NT2/D1 (cell line): Measurements from ENCODE around the gene NAA60.
"Not testable (repeated sequence)": the region's sequence is repeated elsewhere in the genome, so short reads cannot be mapped to it uniquely, and the experiment has no call there.

Experiments used
- DNase-seq: peaks from one replicate; pipeline ENCODE4 v3.0.0-alpha.2; 2011; ENCODE audit warnings: low read depth, low spot score
- H3K27me3 ChIP-seq: 2 replicates; pipeline ENCODE4 v1.6.0; 2011; ENCODE audit warnings: mild to moderate bottlenecking; ENCODE audit not compliant: insufficient read length, insufficient read depth
- H3K36me3 ChIP-seq: 2 replicates; pipeline ENCODE4 v1.6.1; 2011; ENCODE audit warnings: mild to moderate bottlenecking, low read length, mixed read lengths; ENCODE audit not compliant: insufficient read depth, insufficient read length
- H3K4me1 ChIP-seq: 2 replicates; pipeline ENCODE4 v1.5.1; 2011; ENCODE audit not compliant: insufficient read depth, insufficient read length
- H3K4me3 ChIP-seq: 2 replicates; pipeline ENCODE4 v1.5.1; 2011; ENCODE audit warnings: low read depth; ENCODE audit not compliant: insufficient read length
- H3K9ac ChIP-seq: 2 replicates; pipeline ENCODE4 v1.6.0; 2011; ENCODE audit warnings: low read depth; ENCODE audit not compliant: insufficient read length
- H3K9me3 ChIP-seq: 2 replicates; pipeline ENCODE4 v1.5.1; 2011; ENCODE audit warnings: mild to moderate bottlenecking, low read length; ENCODE audit not compliant: insufficient read depth
- SUZ12 ChIP-seq: IDR thresholded peaks from 2 replicates; pipeline ENCODE4 v1.6.1; 2011; ENCODE audit not compliant: insufficient read length, insufficient read depth; ENCODE audit errors: extremely low read depth
- YY1 ChIP-seq: IDR thresholded peaks from 2 replicates; pipeline ENCODE4 v1.6.1; 2011; ENCODE audit not compliant: insufficient read length, insufficient read depth
- ZNF274 ChIP-seq: IDR thresholded peaks from 2 replicates; pipeline ENCODE4 v1.6.1; 2011; ENCODE audit warnings: mild to moderate bottlenecking, low read depth, low read length

Gene NAA60

GRCh38 chr16:3472878-3473595, 29.6 kb downstream of the NAA60 start:
- DNase-seq, result no peak
- TF ChIP-seq YY1 (no peak), ZNF274 (no peak)
- no peaks in the 10 kb centered on the region for H3K27me3 ChIP-seq
- H3K4me3 ChIP-seq, result no peak overlapping the region
- no peak overlapping the region for H3K9ac ChIP-seq
- no peaks in the 10 kb centered on the region for H3K9me3 ChIP-seq
- peaks cover 16% of the 10 kb centered on the region for H3K4me1 ChIP-seq
- H3K36me3 ChIP-seq, result peaks cover 44% of the 10 kb centered on the region

- not testable (repeated sequence) for DNase-seq, H3K27me3 ChIP-seq, H3K9me3 ChIP-seq, H3K9ac ChIP-seq, H3K4me3 ChIP-seq
- H3K36me3 ChIP-seq, result peaks cover 49% of the 10 kb centered on the region
- H3K4me1 ChIP-seq, result peaks cover 19% of the 10 kb centered on the region
Measured at GRCh38 chr16:3473596-3473943, 30.1 kb downstream of the NAA60 start.

GRCh38 chr16:3474136-3474779, 30.8 kb downstream of the NAA60 start:
- Histone ChIP-seq H3K4me1 (peaks cover 19% of the 10 kb centered on the region), H3K36me3 (peaks cover 50% of the 10 kb centered on the region), H3K4me3 (no peak overlapping the region), H3K9ac (no peak overlapping the region), H3K27me3 (no peaks in the 10 kb centered on the region), H3K9me3 (no peaks in the 10 kb centered on the region)
- TF ChIP-seq SUZ12, result no peak
- no peak for TF ChIP-seq ZNF274
- TF ChIP-seq YY1, result no peak
- no peak for DNase-seq

- DNase-seq, H3K9ac ChIP-seq, H3K27me3 ChIP-seq, H3K9me3 ChIP-seq, H3K4me3 ChIP-seq: not testable (repeated sequence)
- H3K4me1 ChIP-seq, result peaks cover 15% of the 10 kb centered on the region
- H3K36me3 ChIP-seq, result peaks cover 50% of the 10 kb centered on the region
Measured at GRCh38 chr16:3474870-3475269, 31.4 kb downstream of the NAA60 start.

- no peak overlapping the region for H3K9ac ChIP-seq
- no peaks in the 10 kb centered on the region for H3K9me3 ChIP-seq
Measured at GRCh38 chr16:3475604-3476375, 32.3 kb downstream of the NAA60 start.

DNA sequence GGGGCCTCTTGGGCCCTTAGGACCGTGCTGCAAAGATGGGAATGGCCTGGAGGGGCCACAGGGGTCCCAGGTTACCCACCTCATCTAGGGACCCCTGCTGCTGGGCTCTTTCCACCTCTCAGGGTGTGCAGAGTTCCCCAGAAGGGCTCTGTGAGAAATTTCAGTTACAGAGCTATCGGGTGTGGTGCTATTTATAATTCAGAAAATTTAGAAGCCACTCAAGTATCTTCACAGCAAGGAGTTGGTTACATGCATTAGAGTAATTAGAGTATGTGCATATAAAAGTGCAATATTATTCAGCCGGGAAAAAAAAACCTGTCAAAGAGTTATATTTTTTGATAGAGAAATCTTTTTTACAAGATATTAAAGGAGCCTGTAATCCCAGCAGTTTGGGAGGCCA, 32.9 kb downstream of the NAA60 start:
- H3K36me3 ChIP-seq, result peaks cover 52% of the 10 kb centered on the region
- TF ChIP-seq ZNF274, result no peak

More at GRCh38 chr16:3475604-3476375, 32.3 kb downstream of the NAA60 start:
- peaks cover 48% of the 10 kb centered on the region for H3K36me3 ChIP-seq
- no peak for DNase-seq
- H3K27me3 ChIP-seq, result no peaks in the 10 kb centered on the region
- TF ChIP-seq SUZ12 (no peak), ZNF274 (no peak), YY1 (no peak)
- peaks cover 10% of the 10 kb centered on the region for H3K4me1 ChIP-seq
- H3K4me3 ChIP-seq, result no peak overlapping the region

DNA sequence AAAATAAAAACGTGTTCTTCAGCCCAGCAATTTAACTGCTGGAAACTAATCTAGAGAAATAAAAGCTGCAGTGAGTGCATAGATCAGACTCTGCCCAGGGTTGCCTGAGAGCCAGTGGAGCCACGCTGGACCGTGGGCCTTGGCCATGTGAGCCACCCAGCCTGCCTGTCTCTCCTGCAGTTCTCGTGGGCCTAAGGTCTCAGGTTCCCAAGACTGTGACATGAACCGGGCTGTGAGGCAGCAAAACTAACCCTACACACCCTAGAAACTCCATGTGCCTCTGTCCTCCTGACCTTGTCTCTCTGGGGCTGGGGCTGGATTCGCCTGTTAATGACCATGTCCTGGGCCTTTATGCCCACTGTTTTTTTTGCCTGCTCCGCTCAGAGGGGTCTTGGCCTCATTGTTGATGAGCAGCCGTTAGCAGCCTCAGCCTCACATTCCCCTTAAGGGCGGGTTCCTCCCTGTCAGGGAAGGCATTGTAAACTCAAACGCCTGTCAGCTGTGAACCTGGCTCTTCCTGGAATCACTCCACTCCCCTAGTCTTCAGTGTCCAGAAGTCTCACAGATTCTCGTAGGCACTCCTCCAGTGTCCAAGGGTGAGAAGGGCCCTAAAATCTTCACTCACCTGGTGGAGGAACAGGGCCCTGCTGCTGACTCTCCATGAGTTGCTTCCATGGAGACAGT, 34.9 kb downstream of the NAA60 start:
- no peak for DNase-seq
- Histone ChIP-seq H3K4me1 (peaks cover 17% of the 10 kb centered on the region), H3K27me3 (no peaks in the 10 kb centered on the region), H3K36me3 (peaks cover 62% of the 10 kb centered on the region), H3K4me3 (no peak overlapping the region), H3K9me3 (no peaks in the 10 kb centered on the region), H3K9ac (peak overlapping the region; percentile 8)
- TF ChIP-seq ZNF274, result no peak
- no peak for TF ChIP-seq SUZ12
- TF ChIP-seq YY1, result no peak

More for the DNA sequence above, 32.9 kb downstream of the NAA60 start:
- no peak for DNase-seq
- Histone ChIP-seq H3K4me1 (peaks cover 10% of the 10 kb centered on the region), H3K9ac (no peak overlapping the region), H3K27me3 (no peaks in the 10 kb centered on the region), H3K4me3 (no peak overlapping the region), H3K9me3 (no peaks in the 10 kb centered on the region)
